ENCODE data around the gene FMO4.
"Not testable (repeated sequence)": the region's sequence is repeated elsewhere in the genome, so short reads cannot be mapped to it uniquely, and the experiment has no call there.

Gene FMO4

GRCh38 chr1:171292799-171293198 is 21.2 kb upstream of the FMO4 start:
- CTCF ChIA-PET = interaction anchor here (1.1 kb wide), 1 partner anchor 21 kb away, joined by 5 read pairs; the partner anchor contains the start of gene FMO4

GRCh38 chr1:171295383-171295782 is 18.6 kb upstream of the FMO4 start:
- CTCF ChIA-PET = not testable (repeated sequence)
- POLR2A ChIA-PET = interaction anchor here (1.3 kb wide), 1 partner anchor 18 kb away, joined by 3 read pairs; no protein-coding TSS in a partner anchor

More at GRCh38 chr1:171292799-171293198, 21.2 kb upstream of the FMO4 start:
- no peak for TF ChIP-seq ARNT (IDR thresholded peaks at IDR 0.05)
- TF ChIP-seq PKNOX1 (IDR thresholded peaks at IDR 0.05) = no peak
- TF ChIP-seq FOXA1 (IDR thresholded peaks at IDR 0.05) = no peak
- TF ChIP-seq FOXM1 (IDR thresholded peaks at IDR 0.05; ENCODE audit: borderline replicate concordance) = no peak
- no peak for DNase-seq (ENCODE audit: extremely low spot score)
- POLR2A ChIA-PET = no interaction called here

GRCh38 chr1:171295821-171296220 is 18.2 kb upstream of the FMO4 start:
- DNase-seq (ENCODE audit: extremely low spot score) = no peak
- TF ChIP-seq PKNOX1 (IDR thresholded peaks at IDR 0.05) (no peak), ZNF384 (IDR thresholded peaks at IDR 0.05) (no peak), CTBP1 (IDR thresholded peaks at IDR 0.05; ENCODE audit: borderline replicate concordance) (no peak), HDGF (IDR thresholded peaks at IDR 0.05; ENCODE audit: borderline replicate concordance) (no peak), BHLHE40 (IDR thresholded peaks at IDR 0.05; ENCODE audit: borderline replicate concordance) (no peak), SP1 (IDR thresholded peaks at IDR 0.05) (no peak), ELF4 (IDR thresholded peaks at IDR 0.05) (no peak), FOXA1 (IDR thresholded peaks at IDR 0.05) (no peak), NFRKB (IDR thresholded peaks at IDR 0.05) (no peak), FOXK2 (IDR thresholded peaks at IDR 0.05) (no peak), ARNT (IDR thresholded peaks at IDR 0.05) (no peak), L3MBTL2 (conservative IDR thresholded peaks at IDR 0.05) (no peak), FOXM1 (IDR thresholded peaks at IDR 0.05; ENCODE audit: borderline replicate concordance) (no peak), TARDBP (IDR thresholded peaks at IDR 0.05) (no peak), LEF1 (IDR thresholded peaks at IDR 0.05; ENCODE audit: borderline replicate concordance) (no peak), SUZ12 (IDR thresholded peaks at IDR 0.05) (no peak)
- CTCF ChIA-PET = no interaction called here
- POLR2A ChIA-PET = no interaction called here

More at GRCh38 chr1:171295383-171295782, 18.6 kb upstream of the FMO4 start:
- DNase-seq (ENCODE audit: extremely low spot score) = not testable (repeated sequence)

DNA sequence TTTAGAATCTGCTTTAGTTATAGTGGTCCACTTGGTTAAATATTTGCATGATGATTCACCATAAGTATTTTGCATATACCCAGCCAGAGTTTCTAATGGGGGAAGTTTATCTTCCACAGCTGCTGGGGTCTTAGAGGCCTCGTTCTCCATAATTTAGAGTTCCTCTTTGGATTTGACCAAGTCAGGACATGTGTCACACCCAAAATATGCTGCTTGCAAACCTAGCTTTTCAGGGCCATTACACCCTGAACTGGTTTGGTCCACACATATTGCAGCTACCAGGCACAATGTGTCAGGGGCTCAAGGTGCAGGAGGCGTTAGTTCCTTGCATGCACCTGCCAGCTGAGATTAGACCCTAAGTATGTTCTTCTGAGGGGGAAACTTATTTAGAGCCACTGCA is 17.1 kb upstream of the FMO4 start:
- CTCF ChIA-PET = no interaction called here
- TF ChIP-seq ELF4 (IDR thresholded peaks at IDR 0.05) = no peak
- TF ChIP-seq BHLHE40 (IDR thresholded peaks at IDR 0.05; ENCODE audit: borderline replicate concordance) = no peak
- no peak for TF ChIP-seq L3MBTL2 (conservative IDR thresholded peaks at IDR 0.05)
- no peak for TF ChIP-seq TARDBP (IDR thresholded peaks at IDR 0.05)
- TF ChIP-seq FOXK2 (IDR thresholded peaks at IDR 0.05) = no peak
- no peak for TF ChIP-seq PKNOX1 (IDR thresholded peaks at IDR 0.05)
- no peak for TF ChIP-seq ZNF384 (IDR thresholded peaks at IDR 0.05)
- no peak for TF ChIP-seq FOXA1 (IDR thresholded peaks at IDR 0.05)
- no peak for TF ChIP-seq ARNT (IDR thresholded peaks at IDR 0.05)
- POLR2A ChIA-PET = interaction anchor here (0.6 kb wide), 1 partner anchor 1337 kb away, joined by 3 read pairs; no protein-coding TSS in a partner anchor
- DNase-seq (ENCODE audit: extremely low spot score) = no peak

- no peak for TF ChIP-seq ELF4 (IDR thresholded peaks at IDR 0.05)
- no peak for TF ChIP-seq FOXA1 (IDR thresholded peaks at IDR 0.05)
- no peak for TF ChIP-seq FOXK2 (IDR thresholded peaks at IDR 0.05)
- no peak for TF ChIP-seq BHLHE40 (IDR thresholded peaks at IDR 0.05; ENCODE audit: borderline replicate concordance)
- no peak for TF ChIP-seq SUZ12 (IDR thresholded peaks at IDR 0.05)
- no peak for TF ChIP-seq NFRKB (IDR thresholded peaks at IDR 0.05)
- no peak for TF ChIP-seq L3MBTL2 (conservative IDR thresholded peaks at IDR 0.05)
- TF ChIP-seq HDGF (IDR thresholded peaks at IDR 0.05; ENCODE audit: borderline replicate concordance) = no peak
- no peak for TF ChIP-seq PKNOX1 (IDR thresholded peaks at IDR 0.05)
- no peak for DNase-seq (ENCODE audit: extremely low spot score)
- POLR2A ChIA-PET = no interaction called here
- CTCF ChIA-PET = interaction anchor here (2.2 kb wide), 1 partner anchor 15 kb away, joined by 6 read pairs; the partner anchor contains the start of gene FMO4
These were observed 15.3 kb upstream of the FMO4 start for GRCh38 chr1:171298696-171299095.

DNA sequence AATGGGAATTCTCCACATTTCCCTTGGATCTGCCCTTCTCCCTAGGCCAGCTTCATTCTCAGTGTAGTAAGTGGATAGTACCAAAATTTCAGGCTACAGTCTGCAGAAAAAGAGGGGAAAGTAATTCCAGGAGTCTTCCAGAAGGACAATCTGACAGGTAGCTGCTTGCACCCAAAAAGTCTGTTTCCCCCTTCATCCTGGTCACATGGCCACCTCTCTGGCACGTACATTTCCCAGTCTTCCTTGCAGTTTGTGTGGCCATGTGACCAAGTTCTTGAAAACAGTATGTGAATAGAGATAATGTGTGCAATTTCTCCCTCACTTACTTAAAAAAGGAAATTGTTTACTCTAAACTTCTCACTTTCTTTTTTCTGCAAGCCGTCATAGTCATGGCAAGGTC is 14.6 kb upstream of the FMO4 start:
- no peak for DNase-seq (ENCODE audit: extremely low spot score)
- POLR2A ChIA-PET = no interaction called here
- CTCF ChIA-PET = interaction anchor here (2.2 kb wide), 1 partner anchor 14 kb away, joined by 6 read pairs; the partner anchor contains the start of gene FMO4
- TF ChIP-seq HDGF (IDR thresholded peaks at IDR 0.05; ENCODE audit: borderline replicate concordance) (no peak), NFRKB (IDR thresholded peaks at IDR 0.05) (no peak), SP1 (IDR thresholded peaks at IDR 0.05) (no peak), ELF4 (IDR thresholded peaks at IDR 0.05) (no peak), CTBP1 (IDR thresholded peaks at IDR 0.05; ENCODE audit: borderline replicate concordance) (no peak), PKNOX1 (IDR thresholded peaks at IDR 0.05) (no peak), ARNT (IDR thresholded peaks at IDR 0.05) (no peak), TARDBP (IDR thresholded peaks at IDR 0.05) (no peak), L3MBTL2 (conservative IDR thresholded peaks at IDR 0.05) (no peak), BHLHE40 (IDR thresholded peaks at IDR 0.05; ENCODE audit: borderline replicate concordance) (no peak)

Measured in HEK293T (cell line).